Chondrocyte (in vitro differentiated cells): ENCODE data around the gene CRACDL. TPM values are rescaled to one million over a fixed set of nuclear protein-coding genes. Genes with fewer than 3 reads are reported as not detected.
A peak's percentile ranks its signal among the peaks of the same experiment; 100 is the strongest.

Source experiments
- DNase-seq: peaks from one replicate; pipeline ENCODE4 v3.0.0; 2021; ENCODE audit warnings: mixed read lengths, low spot score
- H3K27ac Mint-ChIP-seq: one replicate; pipeline ENCODE4 v1.8.0; 2021; ENCODE audit warnings: mild to moderate bottlenecking, moderate library complexity, mixed read lengths; ENCODE audit not compliant: unreplicated experiment
- H3K27me3 Mint-ChIP-seq: 2 replicates; pipeline ENCODE4 v1.8.0; 2021; ENCODE audit warnings: low read depth, mixed read lengths
- H3K36me3 Mint-ChIP-seq: 2 replicates; pipeline ENCODE4 v1.8.0; 2021; ENCODE audit warnings: low read depth, mixed read lengths
- H3K4me1 Mint-ChIP-seq: 2 replicates; pipeline ENCODE4 v1.8.0; 2021; ENCODE audit warnings: low read depth, mild to moderate bottlenecking, mixed read lengths
- H3K4me3 Mint-ChIP-seq: one replicate; pipeline ENCODE4 v1.8.0; 2021; ENCODE audit warnings: mild to moderate bottlenecking, moderate library complexity, mixed read lengths; ENCODE audit not compliant: unreplicated experiment
- H3K9me3 Mint-ChIP-seq: 2 replicates; pipeline ENCODE4 v1.8.0; 2021; ENCODE audit warnings: low read depth, mixed read lengths
- CTCF ChIP-seq: fragments of 200-600 bp; sonication (generic); IDR thresholded peaks from 2 replicates; pipeline ENCODE4 v1.5.0; 2021; ENCODE audit warnings: antibody characterized with exemption, mild to moderate bottlenecking, moderate library complexity
- total RNA-seq: library from RNA; stranded (reverse); gene quantifications from 3 replicates; pipeline ENCODE4 v1.2.1, GENCODE V29; 2021

Gene CRACDL
- total RNA-seq, 1 donor from 2014 or later, result 17.0 TPM

GRCh38 chr2:98805412-98806171 lies 130.4 kb downstream of the CRACDL start:
- no peak for DNase-seq

GRCh38 chr2:98804736-98805135 lies 131.3 kb downstream of the CRACDL start:
- no peak overlapping the region for H3K4me3 Mint-ChIP-seq
- DNase-seq, result no peak
- no peak for TF ChIP-seq CTCF
- peaks cover 49% of the 10 kb centered on the region for H3K4me1 Mint-ChIP-seq
- H3K27me3 Mint-ChIP-seq, result peaks cover 3% of the 10 kb centered on the region
- H3K9me3 Mint-ChIP-seq, result no peaks in the 10 kb centered on the region
- no peak overlapping the region for H3K27ac Mint-ChIP-seq
- H3K36me3 Mint-ChIP-seq, result peaks cover 4% of the 10 kb centered on the region

More at GRCh38 chr2:98805412-98806171, 130.4 kb downstream of the CRACDL start:
- TF ChIP-seq CTCF, result no peak
- peaks cover 50% of the 10 kb centered on the region for H3K4me1 Mint-ChIP-seq
- H3K27me3 Mint-ChIP-seq, result no peaks in the 10 kb centered on the region
- no peaks in the 10 kb centered on the region for H3K9me3 Mint-ChIP-seq
- H3K36me3 Mint-ChIP-seq, result peaks cover 4% of the 10 kb centered on the region
- no peak overlapping the region for H3K4me3 Mint-ChIP-seq
- peak overlapping the region; percentile 72 for H3K27ac Mint-ChIP-seq

GRCh38 chr2:98804265-98804650 lies 131.8 kb downstream of the CRACDL start:
- no peak for TF ChIP-seq CTCF
- Mint-ChIP-seq H3K27ac (no peak overlapping the region), H3K4me3 (no peak overlapping the region), H3K4me1 (peaks cover 45% of the 10 kb centered on the region), H3K27me3 (peaks cover 7% of the 10 kb centered on the region), H3K9me3 (no peaks in the 10 kb centered on the region), H3K36me3 (peaks cover 6% of the 10 kb centered on the region)
- no peak for DNase-seq

GRCh38 chr2:98803405-98804264 lies 132.4 kb downstream of the CRACDL start:
- no peak for DNase-seq
- H3K36me3 Mint-ChIP-seq, result peaks cover 6% of the 10 kb centered on the region
- no peak overlapping the region for H3K27ac Mint-ChIP-seq
- H3K27me3 Mint-ChIP-seq, result peaks cover 7% of the 10 kb centered on the region
- peaks cover 45% of the 10 kb centered on the region for H3K4me1 Mint-ChIP-seq
- H3K9me3 Mint-ChIP-seq, result no peaks in the 10 kb centered on the region
- H3K4me3 Mint-ChIP-seq, result no peak overlapping the region
- no peak for TF ChIP-seq CTCF

GRCh38 chr2:98802344-98802743 lies 133.7 kb downstream of the CRACDL start:
- Mint-ChIP-seq H3K27me3 (peaks cover 7% of the 10 kb centered on the region), H3K4me3 (no peak overlapping the region), H3K36me3 (peaks cover 5% of the 10 kb centered on the region), H3K9me3 (no peaks in the 10 kb centered on the region), H3K27ac (no peak overlapping the region), H3K4me1 (peaks cover 39% of the 10 kb centered on the region)
- DNase-seq, result no peak
- no peak for TF ChIP-seq CTCF
